H54 (cell line): ENCODE measurements around the gene SFXN4.
"Not testable (repeated sequence)": the region's sequence is repeated elsewhere in the genome, so short reads cannot be mapped to it uniquely, and the experiment has no call there.

Experiments
- DNase-seq: peaks from one replicate; pipeline ENCODE4 v3.0.0; 2011; ENCODE audit warnings: low spot score, mixed read lengths; ENCODE audit not compliant: insufficient read length
- FAIRE-seq: peaks from 3 replicates; lab custom pipeline; 2011; peaks lifted over from hg19 to GRCh38; lab: Jason Lieb, UNC
- POLR2A ChIP-seq: IDR thresholded peaks from 2 replicates; pipeline ENCODE4 v1.6.1; 2011; ENCODE audit warnings: low read depth, mild to moderate bottlenecking, low read length

Gene SFXN4

GRCh38 chr10:119103241-119103902 is 62.1 kb downstream of the SFXN4 start:
- DNase-seq, result no peak
- FAIRE-seq, result no peak
- TF ChIP-seq POLR2A, result no peak

GRCh38 chr10:119101366-119102098 is 64.0 kb downstream of the SFXN4 start:
- TF ChIP-seq POLR2A, result no peak
- DNase-seq (no peak), FAIRE-seq (no peak)

- DNase-seq (no peak), FAIRE-seq (no peak)
- no peak for TF ChIP-seq POLR2A
These were observed 64.9 kb downstream of the SFXN4 start for GRCh38 chr10:119100434-119101238.

GRCh38 chr10:119098576-119098975 is 66.9 kb downstream of the SFXN4 start:
- no peak for TF ChIP-seq POLR2A
- FAIRE-seq (no peak), DNase-seq (no peak)

- DNase-seq, FAIRE-seq: not testable (repeated sequence)
These were observed 68.7 kb downstream of the SFXN4 start for GRCh38 chr10:119096641-119097415.

GRCh38 chr10:119095640-119096039 is 69.9 kb downstream of the SFXN4 start:
- TF ChIP-seq POLR2A, result no peak
- FAIRE-seq, result no peak
- no peak for DNase-seq

GRCh38 chr10:119090968-119091367 is 74.5 kb downstream of the SFXN4 start:
- DNase-seq (peak; percentile 64), FAIRE-seq (peak; percentile 71)
- no peak for TF ChIP-seq POLR2A
